GM19467 (cell line): Measurements from ENCODE around the gene KCTD21.

Experiments used
- ATAC-seq: cut with Tn5 transposase; IDR thresholded peaks from one replicate; pipeline ENCODE4 v1.9.1; 2021; ENCODE audit warnings: mild to moderate bottlenecking, moderate library complexity; ENCODE audit not compliant: unreplicated experiment

KCTD21 gene

GRCh38 chr11:78219493-78220217 lies 31.2 kb upstream of the KCTD21 start:
- ATAC-seq = no peak

- ATAC-seq = no peak
These were observed 30.5 kb upstream of the KCTD21 start for GRCh38 chr11:78218707-78219492.

DNA sequence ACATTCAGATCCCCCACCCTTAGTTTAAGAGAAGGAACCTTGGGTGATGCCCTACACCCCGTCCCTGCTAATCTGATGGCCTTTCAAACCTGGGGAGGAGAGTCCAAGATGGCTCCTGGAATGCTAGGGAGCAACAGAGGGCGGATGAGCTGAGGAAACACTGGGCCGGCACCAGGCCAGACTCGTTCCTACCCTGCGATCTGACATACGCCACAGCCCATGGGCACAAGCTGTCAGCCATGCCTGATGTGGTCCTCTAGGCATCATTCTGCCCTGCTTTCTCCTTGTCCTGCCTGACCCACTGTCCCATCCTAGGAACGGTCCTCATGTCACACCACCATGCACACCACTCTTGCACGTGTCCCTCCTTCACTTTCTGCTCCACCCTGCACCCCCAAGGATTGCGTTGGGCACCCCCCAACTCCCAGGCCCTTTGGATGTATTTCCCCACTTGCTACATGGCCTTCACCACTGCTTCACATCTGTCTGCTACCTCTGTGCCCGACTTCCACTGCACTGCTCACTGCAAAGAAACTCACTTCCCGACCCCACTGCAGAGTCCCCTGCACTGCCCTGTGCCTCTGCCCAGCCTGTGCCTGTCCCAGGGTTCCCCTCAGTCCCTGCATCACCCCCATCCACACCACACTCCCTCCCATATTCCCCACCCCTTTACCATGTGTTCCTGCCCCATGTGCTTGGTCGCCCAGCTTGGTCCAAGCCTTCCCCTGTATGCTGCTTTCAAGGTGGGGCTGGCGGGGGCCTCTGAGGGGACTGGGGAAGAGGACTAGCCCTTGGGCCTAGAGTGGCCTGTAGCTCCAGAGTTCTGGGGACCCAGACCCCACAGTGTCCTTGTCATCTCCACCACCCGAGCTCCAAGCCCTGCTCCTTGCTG lies 29.5 kb upstream of the KCTD21 start:
- no peak for ATAC-seq

DNA sequence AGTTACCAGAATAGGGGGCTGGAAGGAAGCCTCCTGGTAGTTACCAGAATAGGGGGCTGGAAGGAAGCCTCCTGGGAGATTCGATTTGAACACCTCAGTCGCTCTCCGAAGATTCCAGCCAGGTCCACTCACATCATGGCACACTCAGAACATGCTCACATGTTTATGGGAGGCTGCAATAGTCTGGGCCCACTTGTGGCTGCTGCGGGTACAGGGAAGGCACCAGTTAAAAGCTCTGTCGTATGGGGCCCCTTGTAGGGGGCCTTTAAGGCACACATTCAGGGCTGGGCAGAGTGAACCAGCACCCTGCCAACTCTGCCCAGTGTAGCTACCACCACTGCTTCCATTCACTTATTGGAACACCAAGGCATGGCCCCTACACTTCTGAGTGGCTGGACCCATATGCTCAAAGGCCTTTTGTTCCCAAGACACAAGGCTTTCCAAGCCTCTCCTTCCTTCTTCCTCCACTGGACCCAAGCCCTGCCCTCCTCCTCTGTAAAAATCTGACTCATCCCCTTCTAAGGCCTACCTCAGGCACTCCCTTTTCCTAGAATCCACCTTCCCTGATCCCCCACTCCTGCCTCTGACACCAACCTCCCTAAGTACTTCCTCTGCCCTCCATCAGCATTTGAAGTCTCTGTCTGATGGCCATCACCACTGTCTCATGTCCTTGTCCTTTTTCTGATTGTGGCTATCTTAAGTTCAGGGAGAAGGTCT lies 28.3 kb upstream of the KCTD21 start:
- ATAC-seq = no peak

- ATAC-seq = no peak
These were observed 27.6 kb upstream of the KCTD21 start for GRCh38 chr11:78216021-78216420.

GRCh38 chr11:78214331-78215194 lies 26.1 kb upstream of the KCTD21 start:
- ATAC-seq = no peak

DNA sequence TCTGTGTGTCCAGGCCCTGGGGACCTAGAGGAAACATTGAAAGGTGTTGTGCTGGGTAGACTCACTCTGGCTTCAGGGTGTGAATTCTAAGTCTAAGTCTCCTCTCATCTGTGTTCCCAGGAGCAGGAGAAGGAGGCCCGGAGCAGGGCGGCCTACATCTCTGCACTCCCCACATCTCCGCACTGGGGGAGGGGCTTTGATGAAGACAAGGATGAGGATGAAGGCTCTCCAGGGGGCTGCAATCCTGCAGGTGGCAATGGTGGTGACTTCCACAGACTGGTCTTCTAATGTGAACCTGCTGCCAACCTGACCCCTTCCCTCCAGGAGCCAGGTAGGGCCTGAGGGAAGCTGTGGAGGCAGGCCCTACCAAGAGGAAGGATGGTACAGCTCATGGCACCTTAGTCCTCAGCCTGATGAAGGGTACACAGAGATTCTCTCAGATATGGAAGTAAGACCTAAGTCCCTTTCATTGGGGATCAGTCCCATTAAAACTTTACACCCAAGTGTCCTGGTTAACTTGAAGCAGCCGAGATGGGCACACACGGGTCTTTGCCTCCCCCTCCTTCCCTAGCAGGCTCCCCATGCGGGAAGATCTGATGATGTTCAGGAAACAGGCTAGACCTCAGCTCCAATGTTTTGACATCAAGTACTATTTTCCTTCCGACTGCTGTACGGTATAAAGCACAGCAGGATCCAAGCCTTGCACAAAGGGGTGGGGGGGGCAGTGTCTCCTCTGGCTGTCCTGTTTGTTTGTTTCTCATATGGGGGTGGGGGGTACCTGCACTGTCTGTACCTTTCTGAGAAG lies 25.3 kb upstream of the KCTD21 start:
- ATAC-seq = no peak

GRCh38 chr11:78212586-78213371 lies 24.4 kb upstream of the KCTD21 start:
- no peak for ATAC-seq

DNA sequence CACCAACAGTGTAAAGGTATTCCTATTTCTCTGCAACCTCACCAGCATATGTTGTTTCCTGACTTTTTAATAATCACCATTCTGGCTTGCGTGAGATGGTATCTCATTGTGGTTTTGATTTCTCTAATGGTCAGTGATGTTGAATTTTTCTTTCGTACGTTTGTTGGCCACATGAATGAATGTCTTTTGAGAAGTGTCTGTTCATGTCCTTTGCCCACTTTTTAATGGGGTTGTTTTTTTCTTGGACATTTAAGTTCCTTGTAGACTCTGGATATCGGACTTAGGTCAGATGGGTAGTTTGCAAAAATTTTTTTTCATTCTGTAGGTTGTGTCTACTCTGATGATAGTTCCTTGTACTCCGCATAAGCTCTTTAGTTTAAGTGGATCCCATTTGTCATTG lies 23.1 kb upstream of the KCTD21 start:
- no peak for ATAC-seq

- ATAC-seq = no peak
These were observed 21.7 kb upstream of the KCTD21 start for GRCh38 chr11:78210000-78210608.

- no peak for ATAC-seq
These were observed 21.1 kb upstream of the KCTD21 start for GRCh38 chr11:78209478-78209877.

- ATAC-seq = no peak
These were observed 20.1 kb upstream of the KCTD21 start for GRCh38 chr11:78208257-78209165.

GRCh38 chr11:78207532-78208256 lies 19.3 kb upstream of the KCTD21 start:
- no peak for ATAC-seq

- ATAC-seq = no peak
These were observed 17.3 kb upstream of the KCTD21 start for GRCh38 chr11:78205691-78206090.

- no peak for ATAC-seq
These were observed 16.8 kb upstream of the KCTD21 start for GRCh38 chr11:78205256-78205655.

DNA sequence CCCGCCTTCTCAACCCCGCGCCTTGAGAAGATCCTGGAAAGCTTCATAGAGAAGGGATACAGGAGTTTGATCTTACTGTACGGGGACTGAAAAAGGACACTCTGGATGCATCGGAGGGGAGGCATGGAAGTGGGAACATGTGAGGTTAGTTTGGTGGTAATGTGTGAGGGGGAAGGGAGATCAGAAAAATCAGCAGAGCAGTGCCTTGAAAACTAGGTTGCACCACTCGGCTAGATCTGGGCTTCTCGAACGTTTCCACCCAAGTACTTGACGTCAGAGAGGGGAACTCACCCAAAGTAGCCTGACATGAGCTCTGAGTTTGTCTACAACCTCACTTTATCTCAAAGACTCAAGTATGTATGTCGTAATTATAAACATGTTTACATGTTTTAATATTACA lies 14.8 kb upstream of the KCTD21 start:
- no peak for ATAC-seq
